Prostate gland (tissue), 2 donors: ENCODE measurements around the gene DKKL1.

Source experiments
- POLR2A ChIP-seq: fragments of 450-650 bp; IDR thresholded peaks from one replicate; pipeline ENCODE4 v1.6.1; 2016; ENCODE audit warnings: antibody characterized with exemption, mild to moderate bottlenecking
- POLR2AphosphoS5 ChIP-seq: sonication (generic); formaldehyde crosslinking; IDR thresholded peaks from one replicate; pipeline ENCODE4 v1.6.1; 2017; ENCODE audit warnings: antibody characterized with exemption
- TF ChIP-seq, protein P1 (sequence below), 4 experiments: fragments of 200-600 bp in 2 of 4; fragments of 450-650 bp in 2 of 4; sonication (generic) in 2 of 4; IDR thresholded peaks; 1 replicate in 3 of 4; 2 replicates in 1 of 4; pipeline ENCODE4 v1.5.1; 2016 to 2019; ENCODE audit warnings: antibody characterized with exemption in 4 of 4, mild to moderate bottlenecking in 2 of 4, moderate library complexity in 2 of 4

GRCh38 chr19:49409441-49410029 is 45.9 kb downstream of the DKKL1 start:
- TF ChIP-seq, protein P1, sequence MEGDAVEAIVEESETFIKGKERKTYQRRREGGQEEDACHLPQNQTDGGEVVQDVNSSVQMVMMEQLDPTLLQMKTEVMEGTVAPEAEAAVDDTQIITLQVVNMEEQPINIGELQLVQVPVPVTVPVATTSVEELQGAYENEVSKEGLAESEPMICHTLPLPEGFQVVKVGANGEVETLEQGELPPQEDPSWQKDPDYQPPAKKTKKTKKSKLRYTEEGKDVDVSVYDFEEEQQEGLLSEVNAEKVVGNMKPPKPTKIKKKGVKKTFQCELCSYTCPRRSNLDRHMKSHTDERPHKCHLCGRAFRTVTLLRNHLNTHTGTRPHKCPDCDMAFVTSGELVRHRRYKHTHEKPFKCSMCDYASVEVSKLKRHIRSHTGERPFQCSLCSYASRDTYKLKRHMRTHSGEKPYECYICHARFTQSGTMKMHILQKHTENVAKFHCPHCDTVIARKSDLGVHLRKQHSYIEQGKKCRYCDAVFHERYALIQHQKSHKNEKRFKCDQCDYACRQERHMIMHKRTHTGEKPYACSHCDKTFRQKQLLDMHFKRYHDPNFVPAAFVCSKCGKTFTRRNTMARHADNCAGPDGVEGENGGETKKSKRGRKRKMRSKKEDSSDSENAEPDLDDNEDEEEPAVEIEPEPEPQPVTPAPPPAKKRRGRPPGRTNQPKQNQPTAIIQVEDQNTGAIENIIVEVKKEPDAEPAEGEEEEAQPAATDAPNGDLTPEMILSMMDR (IDR thresholded peaks at IDR 0.05) = no peak
- TF ChIP-seq POLR2AphosphoS5 (no peak), POLR2A (no peak)
